ENCODE measurements around the gene ESR1.
"Not testable (repeated sequence)": the region's sequence is repeated elsewhere in the genome, so short reads cannot be mapped to it uniquely, and the experiment has no call there.

Gene ESR1

DNA sequence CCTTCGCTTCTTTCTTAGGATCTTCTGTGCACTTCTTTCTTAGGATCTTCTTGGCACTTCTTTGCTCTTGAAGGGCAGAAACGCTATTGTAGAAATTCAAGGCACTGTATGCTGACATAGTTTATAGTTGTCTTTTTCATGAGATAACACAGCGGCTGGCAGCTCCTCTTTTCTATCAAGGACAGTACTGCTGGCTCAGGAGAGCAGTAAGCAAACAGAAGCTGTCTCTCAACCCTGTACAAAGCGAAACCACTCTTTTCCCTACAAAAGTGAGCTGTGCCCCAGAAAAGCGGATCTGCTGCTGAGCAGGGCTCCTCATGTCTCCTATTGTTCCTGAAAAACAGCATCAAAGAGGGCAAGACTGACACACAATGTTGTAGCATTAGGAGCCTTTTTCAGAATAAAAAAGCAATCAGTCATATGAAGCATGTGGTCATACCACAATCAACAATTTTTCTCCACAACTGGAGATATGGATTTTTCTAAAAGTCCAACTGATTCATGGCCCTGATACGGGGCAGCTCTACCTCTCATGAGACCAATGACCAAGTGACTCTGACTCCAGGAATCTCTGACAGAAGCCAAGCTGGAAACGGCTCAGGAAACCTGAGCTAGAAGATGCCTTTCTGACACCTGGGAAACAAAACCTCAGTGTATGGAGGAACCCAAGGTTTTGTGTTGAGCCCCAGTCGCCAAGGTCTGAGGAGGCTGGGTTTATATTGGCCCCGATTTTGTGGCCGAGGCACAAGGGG lies 255.9 kb downstream of the ESR1 start:
- no peak for DNase-seq
- H3K27me3 ChIP-seq (ENCODE audit: insufficient read depth, low read depth, severe bottlenecking): no peaks in the 10 kb centered on the region

DNA sequence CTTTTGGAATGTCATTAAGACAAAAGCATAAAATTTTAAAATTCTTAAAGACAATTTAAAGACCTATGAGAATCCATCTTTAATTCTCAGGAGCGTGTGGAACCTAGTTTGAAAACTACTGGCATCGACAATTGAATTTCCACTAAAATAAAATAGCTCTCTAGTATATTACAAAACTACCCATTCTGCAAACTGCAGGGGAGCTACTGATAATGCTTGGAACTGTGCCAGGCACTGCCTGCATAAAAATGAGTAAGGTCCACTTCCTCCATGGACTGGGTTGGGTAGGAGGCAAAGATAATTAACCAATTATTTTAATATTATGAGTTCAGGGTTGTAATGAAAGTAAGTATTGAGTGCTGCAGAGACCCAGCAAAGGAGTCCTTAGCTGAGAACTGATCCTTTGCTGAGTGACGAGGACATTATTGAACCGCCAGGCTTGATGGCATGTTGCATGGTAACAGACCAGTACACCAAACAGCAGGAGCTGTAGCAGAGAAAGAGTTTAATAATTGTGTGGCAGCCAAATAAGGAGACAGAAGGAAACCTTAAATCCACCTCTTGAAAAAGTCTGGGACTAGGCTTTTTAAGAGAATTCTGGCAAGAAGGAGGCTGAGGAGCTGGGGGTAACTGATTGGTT lies 261.3 kb downstream of the ESR1 start:
- Histone ChIP-seq H3K27me3 (ENCODE audit: insufficient read depth, low read depth, severe bottlenecking) (no peaks in the 10 kb centered on the region), H3K27ac (no peak overlapping the region), H3K4me3 (ENCODE audit: low read depth, low read length) (no peak overlapping the region), H3K9me3 (ENCODE audit: severe bottlenecking) (no peaks in the 10 kb centered on the region), H3K36me3 (no peaks in the 10 kb centered on the region)
- no peak for DNase-seq
- TF ChIP-seq, protein P1, sequence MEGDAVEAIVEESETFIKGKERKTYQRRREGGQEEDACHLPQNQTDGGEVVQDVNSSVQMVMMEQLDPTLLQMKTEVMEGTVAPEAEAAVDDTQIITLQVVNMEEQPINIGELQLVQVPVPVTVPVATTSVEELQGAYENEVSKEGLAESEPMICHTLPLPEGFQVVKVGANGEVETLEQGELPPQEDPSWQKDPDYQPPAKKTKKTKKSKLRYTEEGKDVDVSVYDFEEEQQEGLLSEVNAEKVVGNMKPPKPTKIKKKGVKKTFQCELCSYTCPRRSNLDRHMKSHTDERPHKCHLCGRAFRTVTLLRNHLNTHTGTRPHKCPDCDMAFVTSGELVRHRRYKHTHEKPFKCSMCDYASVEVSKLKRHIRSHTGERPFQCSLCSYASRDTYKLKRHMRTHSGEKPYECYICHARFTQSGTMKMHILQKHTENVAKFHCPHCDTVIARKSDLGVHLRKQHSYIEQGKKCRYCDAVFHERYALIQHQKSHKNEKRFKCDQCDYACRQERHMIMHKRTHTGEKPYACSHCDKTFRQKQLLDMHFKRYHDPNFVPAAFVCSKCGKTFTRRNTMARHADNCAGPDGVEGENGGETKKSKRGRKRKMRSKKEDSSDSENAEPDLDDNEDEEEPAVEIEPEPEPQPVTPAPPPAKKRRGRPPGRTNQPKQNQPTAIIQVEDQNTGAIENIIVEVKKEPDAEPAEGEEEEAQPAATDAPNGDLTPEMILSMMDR (IDR thresholded peaks at IDR 0.05; ENCODE audit: low read depth, low read length): no peak

More for the DNA sequence above, 255.9 kb downstream of the ESR1 start:
- no peaks in the 10 kb centered on the region for H3K9me3 ChIP-seq (ENCODE audit: severe bottlenecking)
- H3K36me3 ChIP-seq: no peaks in the 10 kb centered on the region
- no peak overlapping the region for H3K27ac ChIP-seq
- H3K4me3 ChIP-seq (ENCODE audit: low read depth, low read length): no peak overlapping the region
- TF ChIP-seq, protein P1 (IDR thresholded peaks at IDR 0.05; ENCODE audit: low read depth, low read length): no peak

DNA sequence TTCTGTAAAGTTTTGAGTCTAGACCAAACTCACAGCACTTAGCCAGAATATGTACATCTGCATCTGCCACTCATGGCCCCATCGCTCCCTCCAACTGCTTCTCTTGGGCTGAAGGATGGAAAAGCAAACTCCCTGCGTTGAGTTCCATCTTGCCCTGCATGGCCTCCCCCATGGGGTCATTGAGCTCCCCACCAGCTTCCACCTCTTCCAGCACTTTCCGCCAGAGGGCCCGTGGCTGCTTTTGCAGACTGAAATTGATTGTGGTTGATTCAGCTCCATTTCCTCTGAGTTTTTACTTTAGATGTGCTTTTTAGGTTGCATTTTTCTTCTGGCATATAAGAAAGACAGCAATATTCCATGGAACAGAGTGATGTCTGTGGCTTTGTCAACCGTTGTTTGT lies 263.1 kb downstream of the ESR1 start:
- Histone ChIP-seq H3K27ac (no peak overlapping the region), H3K27me3 (ENCODE audit: insufficient read depth, low read depth, severe bottlenecking) (no peaks in the 10 kb centered on the region), H3K36me3 (no peaks in the 10 kb centered on the region), H3K9me3 (ENCODE audit: severe bottlenecking) (no peaks in the 10 kb centered on the region), H3K4me3 (ENCODE audit: low read depth, low read length) (no peak overlapping the region)
- TF ChIP-seq, protein P1 (IDR thresholded peaks at IDR 0.05; ENCODE audit: low read depth, low read length): no peak
- no peak for DNase-seq

DNA sequence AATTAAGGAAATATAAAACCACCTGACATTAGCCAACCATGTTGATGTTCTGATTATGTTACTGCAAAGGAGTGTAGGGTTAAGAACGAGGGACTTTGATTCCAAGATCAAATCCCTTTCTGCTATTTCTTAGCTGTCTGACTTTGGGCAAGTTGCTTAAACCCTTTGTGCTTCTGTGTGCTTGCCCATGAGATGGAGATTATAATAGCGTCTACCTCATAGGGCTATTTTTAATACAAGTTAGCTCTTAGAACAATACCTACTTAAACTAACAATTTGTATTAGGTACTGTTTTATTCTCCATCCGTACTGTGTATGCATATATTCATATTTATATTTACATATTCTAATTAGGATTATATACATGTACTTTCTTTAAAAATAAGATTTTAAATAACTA lies 263.8 kb downstream of the ESR1 start:
- no peak for DNase-seq
- Histone ChIP-seq H3K9me3 (ENCODE audit: severe bottlenecking) (peaks cover 5% of the 10 kb centered on the region), H3K4me3 (ENCODE audit: low read depth, low read length) (no peak overlapping the region), H3K27me3 (ENCODE audit: insufficient read depth, low read depth, severe bottlenecking) (no peaks in the 10 kb centered on the region), H3K27ac (no peak overlapping the region), H3K36me3 (no peaks in the 10 kb centered on the region)
- TF ChIP-seq, protein P1 (IDR thresholded peaks at IDR 0.05; ENCODE audit: low read depth, low read length): no peak

DNA sequence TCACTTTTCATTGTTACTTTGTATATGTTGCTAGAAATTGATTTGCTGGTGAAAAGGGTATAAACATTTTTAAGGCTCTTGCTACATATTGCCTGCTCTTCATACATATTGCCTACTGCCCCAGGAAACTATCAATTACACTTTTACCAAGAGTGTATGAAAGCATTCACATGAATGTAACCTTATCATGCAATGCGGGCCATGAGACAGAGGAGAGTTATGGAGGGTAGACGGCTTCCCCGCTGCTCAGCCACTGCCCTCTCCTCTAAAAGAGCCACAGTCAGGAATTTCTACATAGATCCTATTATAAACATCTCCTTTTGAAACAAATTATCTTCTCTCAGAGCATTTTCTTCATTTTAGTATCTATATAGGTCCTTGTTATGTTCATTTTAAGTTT lies 264.4 kb downstream of the ESR1 start:
- DNase-seq: no peak
- H3K4me3 ChIP-seq (ENCODE audit: low read depth, low read length): no peak overlapping the region
- no peaks in the 10 kb centered on the region for H3K36me3 ChIP-seq
- H3K27ac ChIP-seq: no peak overlapping the region
- TF ChIP-seq, protein P1 (IDR thresholded peaks at IDR 0.05; ENCODE audit: low read depth, low read length): no peak
- peaks cover 8% of the 10 kb centered on the region for H3K9me3 ChIP-seq (ENCODE audit: severe bottlenecking)
- no peaks in the 10 kb centered on the region for H3K27me3 ChIP-seq (ENCODE audit: insufficient read depth, low read depth, severe bottlenecking)

DNA sequence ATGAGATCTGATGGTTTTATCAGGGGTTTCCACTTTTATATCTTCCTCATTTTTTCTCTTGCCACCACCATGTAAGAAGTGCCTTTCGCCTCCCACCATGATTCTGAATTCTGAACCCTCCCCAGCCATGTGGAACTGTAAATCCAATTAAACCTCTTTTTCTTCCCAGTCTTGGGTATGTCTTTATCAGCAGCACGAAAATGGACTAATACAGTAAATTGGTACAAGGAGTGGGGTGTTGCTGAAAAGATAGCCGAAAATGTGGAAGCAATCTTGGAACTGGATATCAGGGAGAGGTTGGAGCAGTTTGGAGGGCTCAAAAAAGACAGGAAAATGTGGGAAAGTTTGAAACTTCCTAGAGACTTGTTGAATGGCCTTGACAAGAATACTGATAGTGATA lies 268.8 kb downstream of the ESR1 start:
- H3K4me3 ChIP-seq (ENCODE audit: low read depth, low read length); H3K9me3 ChIP-seq (ENCODE audit: severe bottlenecking); H3K36me3 ChIP-seq; H3K27me3 ChIP-seq (ENCODE audit: insufficient read depth, low read depth, severe bottlenecking); H3K27ac ChIP-seq; DNase-seq: not testable (repeated sequence)

Measured in WERI-Rb-1 (cell line).